ENCODE measurements around the gene OR6V1. TPM values are rescaled to one million over a fixed set of nuclear protein-coding genes. Genes with fewer than 3 reads are reported as not detected.

The OR6V1 gene
- not detected for total RNA-seq

GRCh38 chr7:143052041-143052440, at the start of gene OR6V1:
Gene OR6V1 (plus strand): TSS chr7:143052341. CDS start chr7:143052341, 0 bp downstream.

GRCh38 chr7:143027032-143027431, 25.1 kb upstream of the OR6V1 start, which contains the start of gene OR9A2:
Gene OR9A2 (minus strand): TSS chr7:143027132. CDS start chr7:143027132, 0 bp downstream.

Other genes with a start within 250 kb of the OR6V1 start
- 57.3 TPM for gene EPHB6, start 197.3 kb upstream of the OR6V1 start, total RNA-seq
- gene TRPV6, start 166.6 kb upstream of the OR6V1 start, total RNA-seq, result 0.94 TPM
- gene TRPV5, start 118.6 kb upstream of the OR6V1 start, total RNA-seq, result 0.31 TPM
- gene LLCFC1, start 112.9 kb upstream of the OR6V1 start, total RNA-seq, result not detected
- gene KEL, start 90.0 kb upstream of the OR6V1 start, total RNA-seq, result 3.8 TPM
- gene OR9A2, start 25.2 kb upstream of the OR6V1 start, total RNA-seq, result 5.6 TPM
- gene PIP, start 79.7 kb downstream of the OR6V1 start, total RNA-seq, result not detected
- gene TAS2R39, start 131.1 kb downstream of the OR6V1 start, total RNA-seq, result not detected
- not detected for gene TAS2R40, start 169.7 kb downstream of the OR6V1 start, total RNA-seq
- gene GSTK1, start 211.1 kb downstream of the OR6V1 start, total RNA-seq, result 45.1 TPM
- gene TMEM139, start 232.6 kb downstream of the OR6V1 start, total RNA-seq, result not detected
- gene CASP2, start 236.0 kb downstream of the OR6V1 start, total RNA-seq, result 41.6 TPM